Activated T-helper 1 cell treated with anti-CD3 and anti-CD28 coated beads, Interleukin-12 subunit alpha, Interleukin-12 subunit beta, Interleukin-2, Interleukin-4 antibody, amounts not matched to agents 30 ng/mL and 10 ng/mL and 1 ng/mL, durations not matched to agents 14 hours and 24 hours and 36 hours (primary cell): ENCODE data around the gene C2orf74. TPM values are rescaled to one million over a fixed set of nuclear protein-coding genes. Genes with fewer than 3 reads are reported as not detected.
"Not testable (repeated sequence)": the region's sequence is repeated elsewhere in the genome, so short reads cannot be mapped to it uniquely, and the experiment has no call there.

Source experiments
- DNase-seq: peaks from one replicate; pipeline ENCODE4 v3.0.0; 2021; ENCODE audit warnings: low spot score
- H3K27ac Mint-ChIP-seq: one replicate; pipeline ENCODE4 v1.8.0; 2021; ENCODE audit warnings: mild to moderate bottlenecking, mixed read lengths
- H3K27me3 Mint-ChIP-seq: one replicate; pipeline ENCODE4 v1.8.0; 2022; ENCODE audit warnings: mild to moderate bottlenecking, moderate library complexity, mixed read lengths; ENCODE audit not compliant: insufficient read depth
- H3K36me3 Mint-ChIP-seq: one replicate; pipeline ENCODE4 v1.8.0; 2021; ENCODE audit warnings: low read depth, mixed read lengths
- H3K4me1 Mint-ChIP-seq: one replicate; pipeline ENCODE4 v1.8.0; 2021; ENCODE audit warnings: low read depth, mixed read lengths
- H3K4me3 Mint-ChIP-seq: one replicate; pipeline ENCODE4 v1.8.0; 2021; ENCODE audit warnings: mild to moderate bottlenecking, moderate library complexity, mixed read lengths
- H3K9me3 Mint-ChIP-seq: one replicate; pipeline ENCODE4 v1.8.0; 2021; ENCODE audit warnings: mixed read lengths
- intact Hi-C: fragments of 100-400 bp; cut with micrococcal nuclease; formaldehyde crosslinking; loops from one replicate; pipeline ENCODE4 v1.15.1; 2024
- total RNA-seq: library from RNA; stranded (reverse); gene quantifications from 2 replicates; pipeline ENCODE4 v1.2.3, GENCODE V29; 2022

The C2orf74 gene
- 7.0 and 9.7 TPM in 2 replicates for total RNA-seq

GRCh38 chr2:61161888-61162287, at the start of gene C2orf74:
Gene C2orf74, plus strand, starts transcription at chr2:61162188. Its CDS starts 327 bp downstream, at chr2:61162515.
- no peak within 1 kb of the TSS for H3K27ac Mint-ChIP-seq
- H3K4me1 Mint-ChIP-seq, result peaks cover 10% of the 10 kb centered on the region
- intact Hi-C loops, result no loop called here
- H3K9me3 Mint-ChIP-seq, result peaks cover 8% of the 10 kb centered on the region
- H3K4me3 Mint-ChIP-seq, result no peak within 1 kb of the TSS
- DNase-seq, result no peak
- H3K36me3 Mint-ChIP-seq, result peaks cover 22% of the 10 kb centered on the region
- no peaks in the 10 kb centered on the region for H3K27me3 Mint-ChIP-seq

- no peaks in the 10 kb centered on the region for H3K27me3 Mint-ChIP-seq
- H3K36me3 Mint-ChIP-seq, result peaks cover 3% of the 10 kb centered on the region
- no peak overlapping the region for H3K4me3 Mint-ChIP-seq
- no peak for DNase-seq
- intact Hi-C loops, result no loop called here
- no peak overlapping the region for H3K27ac Mint-ChIP-seq
- H3K9me3 Mint-ChIP-seq, result peaks cover 10% of the 10 kb centered on the region
- peaks cover 4% of the 10 kb centered on the region for H3K4me1 Mint-ChIP-seq
Observed at GRCh38 chr2:61114147-61114546, 47.8 kb upstream of the C2orf74 start.

GRCh38 chr2:61116302-61116701, 45.7 kb upstream of the C2orf74 start:
- Mint-ChIP-seq H3K27me3 (no peaks in the 10 kb centered on the region), H3K27ac (no peak overlapping the region), H3K4me3 (no peak overlapping the region), H3K9me3 (peaks cover 10% of the 10 kb centered on the region), H3K36me3 (peaks cover 3% of the 10 kb centered on the region), H3K4me1 (peaks cover 4% of the 10 kb centered on the region)
- intact Hi-C loops, result no loop called here
- no peak for DNase-seq

DNA sequence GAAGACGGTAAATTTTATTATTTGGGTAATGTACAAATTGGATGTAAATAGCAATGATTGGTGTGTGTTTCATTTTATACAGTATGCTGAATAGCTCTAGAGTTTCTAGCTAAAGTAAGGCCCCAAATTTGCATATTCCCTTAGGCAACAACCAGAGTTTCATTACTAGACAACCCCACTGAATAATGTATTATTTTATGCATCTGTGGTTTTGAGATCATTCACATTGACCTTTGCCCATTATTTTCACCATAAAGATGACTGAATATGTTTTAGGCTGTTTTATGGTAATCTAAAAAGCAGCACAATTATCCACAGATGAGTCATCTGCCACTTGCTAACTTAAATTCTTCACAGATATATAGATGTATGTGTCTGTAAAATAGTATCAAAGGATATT, 44.5 kb upstream of the C2orf74 start:
- H3K36me3 Mint-ChIP-seq, result peaks cover 2% of the 10 kb centered on the region
- peaks cover 4% of the 10 kb centered on the region for H3K4me1 Mint-ChIP-seq
- no peak overlapping the region for H3K4me3 Mint-ChIP-seq
- H3K9me3 Mint-ChIP-seq, result peaks cover 8% of the 10 kb centered on the region
- intact Hi-C loops, result no loop called here
- DNase-seq, result no peak
- H3K27ac Mint-ChIP-seq, result no peak overlapping the region
- no peaks in the 10 kb centered on the region for H3K27me3 Mint-ChIP-seq

GRCh38 chr2:61125123-61125710, 36.8 kb upstream of the C2orf74 start:
- Mint-ChIP-seq H3K9me3 (peaks cover 4% of the 10 kb centered on the region), H3K36me3 (peaks cover 1% of the 10 kb centered on the region), H3K4me1 (no peaks in the 10 kb centered on the region), H3K4me3 (no peak overlapping the region), H3K27ac (no peak overlapping the region), H3K27me3 (no peaks in the 10 kb centered on the region)
- intact Hi-C loops, result no loop called here
- no peak for DNase-seq

DNA sequence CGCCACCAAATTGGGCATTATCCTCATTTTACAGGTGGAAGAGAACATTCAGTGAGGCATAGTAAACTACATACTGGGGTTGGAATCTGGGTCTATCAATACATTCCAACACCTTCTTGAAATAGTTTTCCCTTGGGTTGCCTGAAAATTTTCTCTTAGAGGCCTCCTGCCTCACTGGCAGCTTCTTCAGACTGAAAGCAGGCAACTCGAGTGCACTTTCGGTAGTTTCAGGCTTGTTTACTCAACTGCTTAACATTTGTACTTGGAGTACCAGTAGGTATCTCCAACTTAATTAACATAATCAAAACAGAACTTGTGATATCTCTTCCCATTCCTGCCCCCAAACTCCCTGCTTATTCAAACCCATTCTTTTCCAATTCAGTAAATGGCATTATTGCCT, 36.2 kb upstream of the C2orf74 start:
- H3K9me3 Mint-ChIP-seq, result peaks cover 4% of the 10 kb centered on the region
- no peaks in the 10 kb centered on the region for H3K4me1 Mint-ChIP-seq
- no peak for DNase-seq
- no peaks in the 10 kb centered on the region for H3K27me3 Mint-ChIP-seq
- H3K27ac Mint-ChIP-seq, result no peak overlapping the region
- intact Hi-C loops, result no loop called here
- peaks cover 1% of the 10 kb centered on the region for H3K36me3 Mint-ChIP-seq
- H3K4me3 Mint-ChIP-seq, result no peak overlapping the region

DNA sequence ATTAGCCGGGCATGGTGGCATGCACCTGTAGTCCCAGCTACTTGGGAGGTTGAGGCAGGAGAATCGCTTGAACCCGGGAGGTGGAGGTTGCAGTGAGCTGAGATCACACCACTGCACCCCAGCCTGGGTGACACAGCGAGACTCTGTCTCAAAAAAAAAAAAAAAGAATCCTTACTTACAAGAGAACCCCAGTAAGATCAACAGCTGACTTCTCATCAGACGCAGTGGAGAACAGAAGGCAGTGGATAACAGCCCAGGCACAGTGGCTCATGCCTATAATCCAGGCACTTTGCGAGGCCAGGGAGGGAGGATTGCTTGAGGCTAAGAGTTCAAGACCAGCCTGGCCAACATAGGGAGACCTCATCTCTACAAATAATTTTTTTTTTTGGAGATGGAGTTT, 33.9 kb upstream of the C2orf74 start:
- H3K4me1 Mint-ChIP-seq, H3K36me3 Mint-ChIP-seq, intact Hi-C loops, H3K4me3 Mint-ChIP-seq, H3K9me3 Mint-ChIP-seq, H3K27ac Mint-ChIP-seq, DNase-seq, H3K27me3 Mint-ChIP-seq: not testable (repeated sequence)

GRCh38 chr2:61134141-61134540, 27.8 kb upstream of the C2orf74 start:
- Mint-ChIP-seq H3K9me3 (no peaks in the 10 kb centered on the region), H3K27me3 (peaks cover 4% of the 10 kb centered on the region), H3K27ac (no peak overlapping the region), H3K4me1 (peaks cover 5% of the 10 kb centered on the region), H3K4me3 (no peak overlapping the region), H3K36me3 (no peaks in the 10 kb centered on the region)
- intact Hi-C loops, result no loop called here
- DNase-seq, result no peak

GRCh38 chr2:61135510-61135909, 26.5 kb upstream of the C2orf74 start:
- Mint-ChIP-seq H3K4me1 (peaks cover 5% of the 10 kb centered on the region), H3K9me3 (no peaks in the 10 kb centered on the region), H3K36me3 (no peaks in the 10 kb centered on the region), H3K27ac (no peak overlapping the region), H3K27me3 (peaks cover 4% of the 10 kb centered on the region), H3K4me3 (no peak overlapping the region)
- intact Hi-C loops, result no loop called here
- no peak for DNase-seq

- Mint-ChIP-seq H3K27me3 (peaks cover 1% of the 10 kb centered on the region), H3K4me1 (peaks cover 5% of the 10 kb centered on the region), H3K27ac (no peak overlapping the region), H3K4me3 (no peak overlapping the region), H3K9me3 (no peaks in the 10 kb centered on the region), H3K36me3 (no peaks in the 10 kb centered on the region)
- no peak for DNase-seq
- intact Hi-C loops, result no loop called here
Observed at GRCh38 chr2:61138859-61139258, 23.1 kb upstream of the C2orf74 start.

DNA sequence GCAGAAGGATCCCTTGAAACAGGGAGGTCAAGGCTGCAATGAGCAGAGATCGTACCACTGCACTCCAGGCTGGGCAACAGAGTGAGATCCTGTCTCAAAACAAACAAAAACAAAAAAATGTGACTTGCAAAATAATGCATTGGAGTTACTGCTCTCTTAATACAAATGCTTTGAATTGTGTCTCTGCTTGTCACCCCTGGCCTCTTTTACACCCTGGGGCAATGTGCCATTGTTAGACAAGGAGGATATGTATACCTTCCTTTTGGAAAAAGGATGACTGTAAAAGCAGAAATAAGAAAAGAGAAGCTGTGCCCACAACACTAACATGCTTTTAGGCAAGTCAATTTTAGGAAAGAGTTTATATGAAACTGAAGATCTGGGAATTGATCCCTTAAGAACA, 20.8 kb upstream of the C2orf74 start:
- Mint-ChIP-seq H3K36me3 (peaks cover 4% of the 10 kb centered on the region), H3K27ac (no peak overlapping the region), H3K4me1 (peaks cover 5% of the 10 kb centered on the region), H3K27me3 (peaks cover 1% of the 10 kb centered on the region), H3K4me3 (no peak overlapping the region), H3K9me3 (no peaks in the 10 kb centered on the region)
- intact Hi-C loops, result loop anchor here (10.0 kb wide), 1 partner anchor 554 kb away; no protein-coding TSS in a partner anchor
- DNase-seq, result no peak

GRCh38 chr2:61144697-61145268, 17.2 kb upstream of the C2orf74 start:
- intact Hi-C loops, result loop anchor here (1.0 to 10.0 kb wide), 7 partner anchors 33 to 1563 kb away; partner anchors contain the start of genes EHBP1 and PEX13
- Mint-ChIP-seq H3K27me3 (no peaks in the 10 kb centered on the region), H3K36me3 (peaks cover 9% of the 10 kb centered on the region), H3K9me3 (no peaks in the 10 kb centered on the region), H3K4me3 (peak overlapping the region; percentile 94), H3K27ac (peak overlapping the region; percentile 94), H3K4me1 (peaks cover 5% of the 10 kb centered on the region)
- DNase-seq, result peak; percentile 92

GRCh38 chr2:61145990-61146389, 16.0 kb upstream of the C2orf74 start:
- Mint-ChIP-seq H3K4me3 (peak overlapping the region; percentile 68), H3K9me3 (no peaks in the 10 kb centered on the region), H3K27me3 (no peaks in the 10 kb centered on the region), H3K27ac (no peak overlapping the region), H3K36me3 (peaks cover 9% of the 10 kb centered on the region), H3K4me1 (peaks cover 5% of the 10 kb centered on the region)
- DNase-seq, result no peak
- intact Hi-C loops, result loop anchor here (1.0 to 10.0 kb wide), 7 partner anchors 31 to 1561 kb away; partner anchors contain the start of genes EHBP1 and PEX13
